Measurements from ENCODE around the gene EGFL8.

GRCh38 chr6:32179766-32180405 is 15.5 kb downstream of the EGFL8 start:
- no peak for TF ChIP-seq CTCF (IDR thresholded peaks at IDR 0.05)
- TF ChIP-seq POLR2AphosphoS5 (IDR thresholded peaks at IDR 0.05): no peak
- TF ChIP-seq POLR2A (IDR thresholded peaks at IDR 0.05): no peak
